Middle frontal gyrus (tissue), 1 donor: ENCODE results near the gene THBS2.
A peak's percentile ranks its signal among the peaks of the same experiment; 100 is the strongest.

Experiments
- DNase-seq: peaks from one replicate; pipeline ENCODE4 v3.0.0-alpha.2; 2015; ENCODE audit warnings: low spot score; ENCODE audit errors: extremely low spot score

The THBS2 gene

GRCh38 chr6:169250660-169251059, 3.0 kb downstream of the THBS2 start:
- DNase-seq = peak; percentile 59

DNA sequence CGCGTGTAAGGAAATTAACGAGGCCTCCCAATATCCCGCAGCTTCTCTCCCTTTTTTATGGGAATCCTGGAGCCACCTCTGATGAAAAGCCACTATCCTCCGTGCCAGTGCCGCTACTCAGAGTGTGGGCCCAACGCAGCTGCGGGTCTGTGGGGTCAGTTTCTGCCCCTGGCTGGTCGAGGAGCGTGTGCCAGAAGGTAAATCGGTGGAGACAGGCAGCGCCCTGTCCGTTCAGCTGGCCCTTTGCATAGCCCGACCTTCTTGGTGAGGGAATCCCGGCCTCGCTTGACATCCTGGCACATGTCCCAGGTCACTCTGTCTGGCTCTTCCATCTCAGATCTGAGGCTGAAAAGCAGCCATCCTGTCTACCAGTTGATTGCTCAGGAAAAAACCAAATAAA, 4.6 kb downstream of the THBS2 start:
- no peak for DNase-seq

DNA sequence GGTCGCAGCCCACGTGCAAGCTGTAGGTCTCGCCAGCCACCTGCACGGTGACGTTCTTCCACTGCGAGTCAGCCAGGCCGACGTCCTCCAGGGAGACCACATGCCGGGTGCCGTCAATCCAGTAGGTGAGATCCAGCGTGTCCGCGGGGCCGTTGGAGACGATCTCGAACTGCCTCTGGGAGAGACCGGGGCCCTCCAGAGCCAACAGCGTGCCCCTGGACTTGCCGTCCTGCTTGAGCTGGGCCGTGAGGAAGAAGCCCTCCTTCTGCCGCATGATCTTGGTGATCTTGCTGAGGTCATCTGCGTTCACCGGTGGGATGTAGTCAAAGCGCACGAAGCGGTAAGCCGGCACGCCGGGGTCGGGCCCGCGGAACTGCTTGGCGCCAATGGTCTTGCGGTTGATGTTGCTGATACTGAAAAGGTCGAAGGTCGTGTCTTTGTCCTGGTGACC, 5.1 kb downstream of the THBS2 start:
- no peak for DNase-seq

- no peak for DNase-seq
Measured at GRCh38 chr6:169247991-169248390, 5.7 kb downstream of the THBS2 start.

DNA sequence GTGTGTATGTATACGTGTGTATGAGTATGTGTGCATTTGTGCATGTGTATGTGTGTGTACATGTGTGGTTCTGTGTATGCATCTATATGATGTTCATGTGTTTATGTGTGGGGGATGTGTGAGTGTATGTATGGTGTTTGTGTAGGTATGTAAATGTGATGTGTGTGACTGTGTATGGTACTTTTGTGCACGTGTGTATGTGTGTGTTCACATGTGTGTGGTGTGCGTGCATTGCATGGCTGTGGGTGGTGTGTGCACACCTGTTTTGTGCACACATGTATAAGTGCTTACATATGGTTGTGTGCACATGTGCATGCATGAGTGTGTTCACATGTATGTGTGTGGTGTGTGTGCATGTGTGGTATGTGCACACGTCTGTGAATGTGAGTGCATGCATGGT, 6.2 kb downstream of the THBS2 start:
- DNase-seq = no peak

DNA sequence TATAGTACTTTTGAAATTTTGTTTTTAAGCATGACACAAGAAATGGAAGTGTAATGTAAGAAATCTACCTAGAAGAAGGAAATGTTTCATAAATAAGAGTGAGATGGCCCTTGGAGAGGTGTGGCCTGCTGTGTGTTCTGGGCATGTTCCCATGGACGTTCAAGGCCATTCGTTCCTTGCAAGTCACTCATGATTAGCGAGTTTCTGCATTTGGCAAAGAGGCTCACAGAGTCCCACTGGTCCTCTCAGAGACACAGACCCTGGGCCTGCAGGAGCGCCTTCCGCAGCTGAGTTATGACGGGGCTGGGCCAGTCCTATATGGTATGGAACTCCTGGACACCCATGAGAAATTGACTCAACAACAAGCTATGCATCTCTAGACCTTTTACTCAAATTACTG, 7.2 kb downstream of the THBS2 start:
- no peak for DNase-seq

DNA sequence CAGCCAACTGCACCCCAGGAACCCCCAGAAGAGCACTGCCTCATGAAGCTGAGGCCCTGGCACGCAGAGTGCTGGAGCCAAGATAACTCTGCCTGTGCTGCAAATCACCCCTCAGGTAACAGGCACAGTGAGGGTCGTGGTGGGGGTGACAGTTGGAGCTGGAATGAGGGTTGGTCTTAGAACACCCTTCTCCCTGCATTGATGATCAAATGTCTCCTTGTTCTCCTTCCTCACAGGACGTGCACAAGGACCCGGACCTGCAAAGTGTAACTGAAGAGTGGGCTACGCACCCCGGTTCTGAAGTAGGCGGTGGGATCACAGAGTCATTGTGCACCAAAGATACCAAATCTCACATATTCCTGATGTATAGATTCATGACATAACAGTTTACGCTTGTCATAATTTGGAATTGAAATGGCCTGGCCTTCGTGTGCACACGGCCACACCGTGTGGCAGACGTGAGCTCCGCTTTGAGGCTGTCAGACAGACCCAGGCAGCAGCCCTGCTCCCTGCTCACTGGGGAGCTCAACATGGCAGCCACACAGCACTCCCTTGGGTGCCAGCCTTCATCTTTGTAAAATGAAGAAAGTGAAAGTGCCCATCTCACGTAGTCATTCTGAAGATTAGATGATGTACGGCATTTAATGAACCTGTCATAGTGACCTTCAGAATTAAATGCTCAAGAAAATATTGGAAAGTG, 8.8 kb downstream of the THBS2 start:
- DNase-seq = no peak

DNA sequence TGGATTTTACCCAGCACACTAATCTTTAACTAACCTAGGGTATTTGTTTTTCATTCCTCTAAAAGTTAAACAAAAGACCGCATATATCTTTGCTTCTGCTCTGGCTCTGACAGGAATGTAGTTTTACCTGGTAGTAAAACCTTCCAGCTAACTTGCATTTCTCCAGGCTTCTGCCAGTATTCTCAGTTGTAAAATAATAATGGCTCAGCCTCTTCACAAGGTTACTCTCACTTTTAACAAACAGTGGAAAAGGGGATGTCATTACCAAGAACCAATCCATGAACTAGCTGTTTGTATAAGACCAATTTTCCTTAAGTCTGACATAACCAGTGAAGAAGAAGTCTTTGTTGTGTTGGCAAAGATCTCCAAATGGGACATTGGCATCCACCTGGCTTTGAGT, 10.0 kb downstream of the THBS2 start:
- no peak for DNase-seq

GRCh38 chr6:169243186-169243585, 10.5 kb downstream of the THBS2 start:
- DNase-seq = no peak

- no peak for DNase-seq
Measured at GRCh38 chr6:169241688-169242350, 11.8 kb downstream of the THBS2 start.

DNA sequence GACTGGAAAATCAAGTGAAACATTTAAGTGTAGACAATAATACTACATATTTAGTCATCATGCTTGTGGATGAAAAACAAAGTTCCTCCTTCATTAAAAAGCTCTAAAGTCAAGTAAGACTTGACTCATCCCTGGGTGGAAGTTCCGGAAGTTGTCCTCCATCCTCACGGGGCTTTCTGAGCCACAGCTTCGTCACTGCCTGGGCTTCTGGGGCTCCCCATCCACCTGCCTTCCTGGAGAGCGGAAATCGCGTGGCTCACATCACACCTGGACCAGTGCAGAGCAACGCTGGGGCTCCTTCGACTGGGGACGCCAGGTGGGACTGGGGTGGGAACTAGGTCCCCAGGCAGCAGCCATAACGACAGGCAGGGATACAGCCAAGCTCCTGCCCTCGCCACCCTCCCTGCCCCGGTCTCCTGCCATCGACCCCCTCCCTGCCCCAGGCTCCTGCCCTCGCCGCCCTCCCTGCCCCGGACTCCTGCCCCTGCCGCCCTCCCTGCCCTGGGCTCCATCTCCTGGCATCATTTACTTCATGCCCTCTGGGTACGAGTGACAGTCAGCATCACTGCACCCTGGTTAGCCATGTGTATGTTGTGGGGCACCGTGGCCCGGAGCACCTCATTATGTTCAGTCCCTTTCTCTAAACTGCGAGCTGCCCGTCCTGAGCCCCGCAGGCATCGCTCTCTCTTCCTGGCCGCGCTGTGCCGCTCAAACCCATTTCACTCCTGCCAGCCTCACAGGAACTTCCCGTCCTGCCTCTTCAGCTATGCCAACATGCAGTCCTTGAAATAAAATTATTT, 12.9 kb downstream of the THBS2 start:
- no peak for DNase-seq

DNA sequence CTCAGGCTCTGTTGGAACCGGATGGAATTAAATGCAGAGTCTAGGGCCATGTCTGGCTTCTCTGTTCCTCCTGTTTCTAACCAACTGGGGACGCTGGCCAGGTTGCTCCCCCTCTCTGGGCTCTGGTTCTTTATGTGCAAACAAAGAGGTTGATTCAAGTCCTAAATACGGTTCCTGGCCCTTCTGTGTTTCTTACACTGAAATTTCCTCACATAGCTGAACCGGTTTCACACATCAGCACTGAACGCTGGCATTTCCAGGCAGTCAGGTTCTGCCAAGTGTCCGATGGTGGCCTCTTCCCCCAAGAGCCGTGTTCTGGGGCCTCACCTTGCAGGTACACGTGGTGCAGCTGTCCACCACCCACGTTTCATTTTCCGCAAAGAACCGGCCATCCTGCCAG, 13.5 kb downstream of the THBS2 start:
- no peak for DNase-seq

- DNase-seq = no peak
Measured at GRCh38 chr6:169239181-169239580, 14.5 kb downstream of the THBS2 start.

GRCh38 chr6:169238766-169239165, 14.9 kb downstream of the THBS2 start:
- DNase-seq = no peak

- no peak for DNase-seq
Measured at GRCh38 chr6:169237496-169238134, 16.0 kb downstream of the THBS2 start.

DNA sequence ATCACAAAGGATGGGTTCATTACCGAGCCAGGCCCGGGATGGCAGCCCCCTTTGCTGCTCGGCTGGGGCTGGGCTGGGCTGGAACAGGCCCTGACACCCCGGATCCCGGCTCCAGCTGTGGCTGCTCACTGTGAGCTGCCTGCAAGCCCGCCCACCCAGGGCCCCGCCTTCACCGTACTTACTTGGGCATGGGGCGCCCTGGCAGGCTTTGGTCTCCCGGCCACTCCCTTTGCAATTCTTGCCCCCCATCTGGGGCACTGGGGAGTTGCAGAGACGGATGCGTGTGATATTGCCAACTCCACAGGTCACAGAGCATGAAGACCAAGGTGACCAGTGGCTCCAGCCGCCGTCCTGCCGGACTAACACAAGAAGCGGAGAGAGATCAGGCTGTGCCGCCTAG, 16.7 kb downstream of the THBS2 start:
- no peak for DNase-seq

- DNase-seq = no peak
Measured at GRCh38 chr6:169236545-169236944, 17.1 kb downstream of the THBS2 start.

DNA sequence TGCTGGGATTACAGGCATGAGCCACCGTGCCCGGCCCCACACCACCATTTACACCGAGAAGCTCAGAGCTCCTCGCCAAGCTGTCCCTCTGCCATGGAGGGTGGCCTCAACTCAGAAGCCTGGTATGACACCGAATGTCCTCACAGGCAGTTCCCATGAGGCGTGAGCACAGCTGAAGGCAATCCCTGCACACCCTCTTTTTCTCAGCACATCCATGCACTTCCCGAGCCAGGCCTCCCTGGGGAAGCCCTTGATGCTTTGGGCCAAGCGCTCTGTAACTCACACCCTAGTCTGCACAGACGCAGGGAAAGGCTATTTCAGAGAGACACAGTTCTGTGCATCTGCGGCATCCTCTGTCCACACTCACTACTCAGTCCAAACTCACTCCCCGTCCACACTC, 18.4 kb downstream of the THBS2 start:
- no peak for DNase-seq

DNA sequence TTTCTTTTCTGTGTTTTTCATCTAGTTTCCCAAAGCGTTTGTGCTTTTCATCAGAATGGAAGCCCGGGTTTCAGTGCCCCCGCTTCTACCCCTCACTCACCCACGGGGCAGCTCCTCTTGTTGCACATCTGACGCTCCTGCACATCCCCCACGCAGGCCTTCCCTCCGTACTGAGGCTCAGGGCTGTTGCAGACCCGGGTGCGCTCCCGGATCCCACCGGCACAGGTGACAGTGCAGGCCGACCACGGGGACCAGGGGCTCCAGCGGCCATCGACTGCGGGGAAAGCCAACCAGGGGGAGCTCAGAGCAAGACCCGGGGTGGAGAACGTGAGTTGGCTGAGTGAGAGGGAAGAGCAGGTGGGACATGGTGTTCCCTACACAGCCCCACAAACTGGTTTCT, 19.0 kb downstream of the THBS2 start:
- no peak for DNase-seq

DNA sequence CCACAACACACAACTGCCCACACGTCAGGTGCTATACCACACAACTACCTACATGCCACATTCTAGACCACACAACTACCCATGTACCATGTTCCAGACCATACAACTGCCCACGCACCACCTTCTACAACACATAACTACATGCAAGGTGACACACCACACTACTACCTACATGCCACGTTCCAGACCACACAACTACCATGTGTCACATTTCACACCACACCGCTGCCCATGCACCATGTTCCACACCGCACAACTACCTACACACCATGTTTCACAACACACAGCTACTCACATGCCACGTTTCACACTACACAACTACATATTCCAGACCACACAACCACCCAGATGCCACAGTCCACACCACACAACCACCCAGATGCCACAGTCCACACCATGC, 19.8 kb downstream of the THBS2 start:
- no peak for DNase-seq

DNA sequence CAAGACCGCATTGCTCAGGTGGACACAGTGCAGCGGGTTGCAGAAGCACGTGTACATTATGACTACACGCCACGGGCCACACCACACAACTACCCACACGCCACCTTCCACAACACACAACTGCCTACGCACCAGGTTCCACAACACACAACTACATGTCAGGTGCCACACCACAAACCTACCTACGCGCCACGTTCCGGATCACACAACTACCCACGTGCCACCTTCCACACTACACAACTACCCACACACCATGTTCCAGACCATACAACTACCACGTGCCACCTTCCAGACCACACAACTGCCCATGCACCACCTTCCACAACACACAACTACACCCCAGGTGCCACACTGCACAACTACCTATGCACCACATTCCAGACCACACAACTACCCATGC, 20.5 kb downstream of the THBS2 start:
- no peak for DNase-seq

- DNase-seq = no peak
Measured at GRCh38 chr6:169232507-169232931, 21.1 kb downstream of the THBS2 start.
